HG02973 (cell line): ENCODE measurements around the gene CDH11.

Experiments
- ATAC-seq: cut with Tn5 transposase; IDR thresholded peaks from one replicate; pipeline ENCODE4 v1.9.1; 2021; ENCODE audit warnings: moderate library complexity; ENCODE audit not compliant: unreplicated experiment

CDH11 gene

GRCh38 chr16:64919929-64920607 lies 201.8 kb downstream of the CDH11 start:
- no peak for ATAC-seq

GRCh38 chr16:64919141-64919540 lies 202.7 kb downstream of the CDH11 start:
- ATAC-seq: no peak

- ATAC-seq: no peak
These were observed 205.8 kb downstream of the CDH11 start for GRCh38 chr16:64916051-64916450.

GRCh38 chr16:64910356-64910755 lies 211.5 kb downstream of the CDH11 start:
- ATAC-seq: no peak

GRCh38 chr16:64907844-64908243 lies 214.0 kb downstream of the CDH11 start:
- ATAC-seq: no peak

- no peak for ATAC-seq
These were observed 218.1 kb downstream of the CDH11 start for GRCh38 chr16:64903770-64904169.

GRCh38 chr16:64900517-64900916 lies 221.3 kb downstream of the CDH11 start:
- no peak for ATAC-seq

- ATAC-seq: no peak
These were observed 221.8 kb downstream of the CDH11 start for GRCh38 chr16:64900019-64900418.

GRCh38 chr16:64898159-64898558 lies 223.7 kb downstream of the CDH11 start:
- no peak for ATAC-seq
